Esophagus mucosa (tissue), 1 donor: ENCODE measurements around the gene OR5H2. TPM values are rescaled to one million over a fixed set of nuclear protein-coding genes. Genes with fewer than 3 reads are reported as not detected.
"Not testable (repeated sequence)": the region's sequence is repeated elsewhere in the genome, so short reads cannot be mapped to it uniquely, and the experiment has no call there.

Source experiments
- ATAC-seq: fragments of 200-7000 bp; cut with Tn5 transposase; one replicate; pipeline ENCODE4 v1.9.1; 2020
- total RNA-seq: library from RNA; stranded (reverse); gene quantifications from one replicate; pipeline ENCODE4 v1.2.4, GENCODE V29; 2023
- donor health status: DM: yes; HTN: yes; CAD: no.

Gene OR5H2
- not detected for total RNA-seq

- no peak for ATAC-seq
Measured at GRCh38 chr3:98282205-98282604, at the start of gene OR5H2. Gene OR5H2, plus strand, starts transcription at chr3:98282505. Its CDS starts 398 bp downstream, at chr3:98282903.

- no peak for ATAC-seq
Measured at GRCh38 chr3:98233468-98233867, 48.8 kb upstream of the OR5H2 start.

GRCh38 chr3:98240131-98240530 lies 42.2 kb upstream of the OR5H2 start:
- no peak for ATAC-seq

GRCh38 chr3:98242155-98242554 lies 40.1 kb upstream of the OR5H2 start:
- no peak for ATAC-seq

GRCh38 chr3:98243843-98244242 lies 38.5 kb upstream of the OR5H2 start:
- ATAC-seq, result no peak

GRCh38 chr3:98246142-98246541 lies 36.2 kb upstream of the OR5H2 start:
- ATAC-seq, result no peak

- ATAC-seq, result not testable (repeated sequence)
Measured at GRCh38 chr3:98256026-98256425, 26.3 kb upstream of the OR5H2 start.

GRCh38 chr3:98259707-98260106 lies 22.6 kb upstream of the OR5H2 start:
- ATAC-seq, result peak; percentile 25

GRCh38 chr3:98262046-98262445 lies 20.3 kb upstream of the OR5H2 start:
- no peak for ATAC-seq

- ATAC-seq, result no peak
Measured at GRCh38 chr3:98263944-98264343, 18.4 kb upstream of the OR5H2 start, which contains the start of gene OR5H6. Gene OR5H6, plus strand, starts transcription at chr3:98264244. Its CDS starts 89 bp downstream, at chr3:98264333.

- ATAC-seq, result no peak
Measured at GRCh38 chr3:98269846-98270245, 12.5 kb upstream of the OR5H2 start.

- ATAC-seq, result no peak
Measured at GRCh38 chr3:98272126-98272525, 10.2 kb upstream of the OR5H2 start.

GRCh38 chr3:98274914-98275313 lies 7.4 kb upstream of the OR5H2 start:
- no peak for ATAC-seq

GRCh38 chr3:98290916-98291315 lies 8.6 kb downstream of the OR5H2 start:
- ATAC-seq, result no peak

GRCh38 chr3:98291332-98291957 lies 9.1 kb downstream of the OR5H2 start:
- no peak for ATAC-seq

GRCh38 chr3:98322101-98322500 lies 39.8 kb downstream of the OR5H2 start:
- no peak for ATAC-seq

GRCh38 chr3:98322686-98323085 lies 40.4 kb downstream of the OR5H2 start:
- no peak for ATAC-seq

GRCh38 chr3:98323425-98323824 lies 41.1 kb downstream of the OR5H2 start:
- ATAC-seq, result no peak

- peak; percentile 18 for ATAC-seq
Measured at GRCh38 chr3:98325055-98325454, 42.8 kb downstream of the OR5H2 start.

GRCh38 chr3:98326105-98326893 lies 44.0 kb downstream of the OR5H2 start:
- ATAC-seq, result no peak

GRCh38 chr3:98326945-98327344 lies 44.6 kb downstream of the OR5H2 start:
- ATAC-seq, result no peak

- no peak for ATAC-seq
Measured at GRCh38 chr3:98328933-98329332, 46.6 kb downstream of the OR5H2 start.

GRCh38 chr3:98329392-98330124 lies 47.3 kb downstream of the OR5H2 start:
- peak; percentile 72 for ATAC-seq
